Measurements from ENCODE around the gene FETUB. TPM values are rescaled to one million over a fixed set of nuclear protein-coding genes. Genes with fewer than 3 reads are reported as not detected.

The FETUB gene
- polyA plus RNA-seq (ENCODE audit: insufficient read depth in 1 of 5, insufficient read length in 5 of 5, low replicate concordance in 1 of 5), result under 1 TPM in 1 of 5 donors, not detected in 4; 0.33 TPM
- long read RNA-seq, donor 1, result 0 reads
- long read RNA-seq, donor 2, result 0 reads
- long read RNA-seq, donor 3, result 0 reads
- long read RNA-seq, donor 4, result 0 reads
- long read RNA-seq, donor 5, result 0 reads
- long read RNA-seq, donor 6, result 0 reads
- long read RNA-seq, donor 7, result 0 reads
- long read RNA-seq, donor 8, result 0 reads

GRCh38 chr3:186639778-186640472, at the start of gene FETUB:
TSS of gene FETUB (plus strand) at chr3:186640399. CDS start at chr3:186640461, 62 bp downstream.
- no peak for DNase-seq

GRCh38 chr3:186590580-186591295, 49.5 kb upstream of the FETUB start:
- DNase-seq, result no peak

GRCh38 chr3:186592682-186593081, 47.5 kb upstream of the FETUB start:
- DNase-seq, result no peak

- no peak for DNase-seq
These were observed 46.3 kb upstream of the FETUB start for GRCh38 chr3:186593862-186594261.

- no peak for DNase-seq
These were observed 45.5 kb upstream of the FETUB start for GRCh38 chr3:186594591-186595113.

GRCh38 chr3:186596568-186597287, 43.5 kb upstream of the FETUB start:
- DNase-seq, result peak; percentile 27 to 33

- no peak for DNase-seq
These were observed 42.0 kb upstream of the FETUB start for GRCh38 chr3:186598108-186598784.

GRCh38 chr3:186598794-186599141, 41.4 kb upstream of the FETUB start:
- DNase-seq, result no peak

GRCh38 chr3:186599142-186599784, 40.9 kb upstream of the FETUB start:
- DNase-seq, result no peak

- no peak for DNase-seq
These were observed 40.4 kb upstream of the FETUB start for GRCh38 chr3:186599785-186600166.

- no peak for DNase-seq
These were observed 39.3 kb upstream of the FETUB start for GRCh38 chr3:186600896-186601295.

GRCh38 chr3:186603159-186603558, 37.0 kb upstream of the FETUB start:
- DNase-seq, result no peak

- DNase-seq, result no peak
These were observed 35.1 kb upstream of the FETUB start for GRCh38 chr3:186605078-186605477.

- no peak for DNase-seq
These were observed 34.3 kb upstream of the FETUB start for GRCh38 chr3:186605561-186606545.

- no peak for DNase-seq
These were observed 31.5 kb upstream of the FETUB start for GRCh38 chr3:186608624-186609215.

- no peak for DNase-seq
These were observed 30.8 kb upstream of the FETUB start for GRCh38 chr3:186609247-186609868.

GRCh38 chr3:186612065-186612464, 28.1 kb upstream of the FETUB start:
- DNase-seq, result no peak

- no peak for DNase-seq
These were observed 27.2 kb upstream of the FETUB start, which contains the start of gene AHSG for GRCh38 chr3:186612721-186613636. TSS of gene AHSG (plus strand) at chr3:186613060. CDS start at chr3:186613142, 82 bp downstream.

All from right lung (tissue), 10 donors.